ENCODE data around the gene ASPG. TPM values are rescaled to one million over a fixed set of nuclear protein-coding genes. Genes with fewer than 3 reads are reported as not detected.

The ASPG gene
- total RNA-seq: 3.6 TPM

DNA sequence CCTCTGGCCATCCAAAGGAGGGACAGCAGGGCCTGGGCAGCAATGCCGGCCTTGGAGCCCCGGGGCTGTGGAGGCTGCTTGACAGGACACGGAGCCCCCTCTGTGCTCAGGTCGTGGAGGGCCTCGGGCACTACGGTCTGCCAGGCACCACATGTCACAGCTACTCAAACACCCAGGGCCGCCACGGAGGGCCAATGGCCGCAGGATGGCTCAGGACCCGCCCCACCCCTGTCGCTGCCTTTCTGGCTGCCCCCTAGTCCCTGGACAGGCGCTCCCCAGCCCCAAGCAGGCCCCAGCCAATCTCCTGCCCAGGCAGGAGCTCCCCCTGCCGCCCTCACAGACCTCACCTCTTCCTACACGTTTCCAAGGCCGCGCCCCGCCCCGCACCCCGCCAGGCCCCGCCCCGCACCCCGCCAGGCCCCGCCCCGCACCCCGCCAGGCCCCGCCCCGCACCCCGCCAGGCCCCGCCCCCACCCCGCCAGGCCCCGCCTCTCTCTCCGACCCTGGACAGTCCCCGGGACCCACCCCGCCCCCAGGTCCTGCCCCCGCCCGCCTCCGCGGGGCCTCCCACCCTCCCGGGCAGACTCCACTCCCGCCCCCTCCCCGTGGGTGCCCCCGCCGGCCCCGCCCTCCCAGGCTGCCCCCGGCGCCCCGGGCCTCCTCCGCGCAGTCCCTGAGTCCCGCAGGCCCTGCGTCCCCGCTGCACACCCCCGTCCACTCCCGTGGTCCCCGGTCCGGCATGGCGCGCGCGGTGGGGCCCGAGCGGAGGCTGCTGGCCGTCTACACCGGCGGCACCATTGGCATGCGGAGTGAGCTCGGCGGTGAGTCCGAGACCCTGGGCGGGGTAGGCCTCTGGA is at the start of gene ASPG:
ASPG (plus strand) TSS at position 669 of the 857 bp plus-strand sequence; CDS start at position 740, 71 bp downstream.
- DNase-seq: no peak

DNA sequence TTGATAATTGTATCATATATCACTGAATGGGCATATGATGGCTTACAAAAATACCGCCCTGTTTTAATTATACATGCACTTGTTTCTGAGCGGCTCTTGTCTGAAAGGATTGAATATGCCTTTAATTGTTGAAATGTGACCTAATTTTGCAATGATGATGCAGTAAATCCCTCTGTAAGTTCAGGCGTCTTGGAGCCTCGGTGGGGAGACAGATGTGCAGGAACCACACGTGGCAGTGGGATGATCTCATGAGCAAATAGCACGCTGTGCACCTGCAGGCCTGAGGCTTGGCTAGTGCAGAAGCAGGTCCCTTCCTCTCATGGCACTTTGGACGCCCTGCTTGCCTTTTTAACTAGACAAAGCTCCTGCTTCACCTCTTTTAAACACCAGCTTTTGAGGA is 49.3 kb upstream of the ASPG start:
- DNase-seq: no peak

DNA sequence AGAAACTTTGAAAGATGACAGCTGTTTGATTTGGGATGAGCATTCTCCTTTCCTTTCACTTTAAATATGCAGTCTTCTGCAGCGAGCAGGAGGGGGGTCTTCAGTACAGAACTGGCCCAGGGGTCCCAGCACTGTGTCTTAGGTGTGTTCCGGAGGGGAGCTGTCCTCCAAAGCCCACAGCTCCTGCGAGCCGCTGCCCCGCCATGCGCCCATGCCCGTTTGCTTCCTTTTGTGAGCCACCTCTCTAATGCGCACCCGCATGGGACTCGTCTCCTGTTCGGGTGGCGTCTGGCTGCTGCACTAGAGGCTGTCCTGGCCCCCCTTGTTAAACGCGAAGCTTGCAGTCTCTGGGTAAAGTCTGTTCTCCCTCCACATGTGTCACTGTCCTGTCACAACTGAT is 48.4 kb upstream of the ASPG start:
- DNase-seq: no peak

DNA sequence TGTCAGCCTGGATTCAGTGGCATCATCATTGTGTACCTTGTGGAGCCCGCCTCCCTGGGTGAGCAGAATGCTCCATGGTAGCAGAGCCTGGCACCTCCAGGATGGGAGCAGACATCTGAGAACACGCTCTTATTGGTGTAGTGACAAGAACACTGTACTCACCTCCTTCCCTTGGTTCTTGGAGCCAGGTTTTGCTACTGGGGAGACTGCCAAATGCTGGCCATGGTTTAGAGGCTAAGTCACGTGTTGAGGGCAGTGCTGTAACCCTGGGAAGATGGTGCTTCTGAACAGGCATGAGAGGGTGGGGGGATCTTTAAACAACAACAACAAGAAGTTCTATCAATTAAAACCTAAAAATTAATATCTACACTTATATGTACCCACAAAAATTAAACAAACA is 47.6 kb upstream of the ASPG start:
- no peak for DNase-seq

DNA sequence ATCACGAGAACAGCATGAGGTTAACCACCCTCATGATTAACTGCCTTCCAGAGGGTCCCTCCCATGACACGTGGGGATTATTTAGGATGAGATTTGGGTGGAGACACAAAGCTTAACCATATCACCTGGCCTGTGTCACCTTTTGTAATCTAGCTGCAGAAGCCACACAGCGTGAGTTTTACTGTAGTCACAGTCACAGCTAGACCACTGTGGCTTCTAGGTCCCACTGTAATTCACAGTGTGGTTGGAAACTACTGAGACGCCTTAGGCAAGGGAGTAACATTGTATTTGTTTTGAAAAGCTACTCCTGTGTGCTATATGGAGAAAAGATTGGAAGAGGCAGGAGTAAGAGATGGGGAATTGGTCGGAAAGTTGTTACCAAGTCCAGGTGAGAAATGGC is 46.3 kb upstream of the ASPG start:
- no peak for DNase-seq

DNA sequence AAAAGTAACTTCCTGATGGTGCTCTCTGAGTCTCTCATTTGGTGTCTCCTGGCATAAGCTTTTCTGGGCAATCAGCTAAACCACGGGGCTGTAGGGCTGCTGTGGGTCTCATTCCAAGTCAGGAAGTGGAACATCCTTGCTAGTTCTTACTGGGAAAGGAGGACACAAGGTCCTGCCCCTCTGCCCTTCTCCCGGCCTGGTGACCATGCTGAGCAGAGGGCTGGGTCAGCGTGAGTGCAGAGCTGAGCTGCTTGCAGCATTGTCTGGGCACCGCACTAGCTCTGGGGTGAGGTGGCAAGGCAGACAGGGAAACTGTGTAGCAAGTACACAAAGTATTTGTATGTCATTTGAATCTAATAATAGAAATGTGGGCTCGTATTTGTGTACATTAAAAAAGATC is 45.0 kb upstream of the ASPG start:
- DNase-seq: no peak

DNA sequence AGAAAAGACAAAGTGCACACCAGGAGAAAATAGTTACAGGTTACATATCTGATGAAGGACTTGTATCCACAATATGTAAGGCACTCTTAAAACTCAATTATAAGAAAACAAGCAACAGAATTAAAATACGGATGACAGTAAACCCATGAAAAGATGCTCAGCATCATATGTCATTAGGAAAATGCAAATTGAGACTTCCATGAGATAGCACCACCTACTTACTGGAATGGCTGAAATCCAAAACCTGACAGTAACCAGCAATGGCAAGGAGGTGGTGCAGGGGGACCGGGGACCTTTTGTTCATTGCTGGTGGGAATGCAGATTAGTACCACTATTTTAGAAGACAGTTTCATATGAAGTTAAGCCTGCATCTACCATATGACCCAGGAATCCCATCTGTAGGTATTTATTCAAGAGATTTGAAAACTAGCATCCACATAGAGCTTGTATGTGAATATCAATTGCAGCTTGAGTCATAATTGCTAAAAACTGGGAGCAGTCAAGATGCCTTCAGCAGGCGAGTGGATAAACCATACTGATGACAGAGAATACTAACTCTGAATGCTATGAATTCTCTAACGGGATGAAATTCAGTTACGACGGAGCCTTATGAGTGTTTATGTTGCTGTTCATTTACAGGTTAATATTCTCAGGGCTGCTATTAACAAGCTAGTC is 43.9 kb upstream of the ASPG start:
- no peak for DNase-seq

DNA sequence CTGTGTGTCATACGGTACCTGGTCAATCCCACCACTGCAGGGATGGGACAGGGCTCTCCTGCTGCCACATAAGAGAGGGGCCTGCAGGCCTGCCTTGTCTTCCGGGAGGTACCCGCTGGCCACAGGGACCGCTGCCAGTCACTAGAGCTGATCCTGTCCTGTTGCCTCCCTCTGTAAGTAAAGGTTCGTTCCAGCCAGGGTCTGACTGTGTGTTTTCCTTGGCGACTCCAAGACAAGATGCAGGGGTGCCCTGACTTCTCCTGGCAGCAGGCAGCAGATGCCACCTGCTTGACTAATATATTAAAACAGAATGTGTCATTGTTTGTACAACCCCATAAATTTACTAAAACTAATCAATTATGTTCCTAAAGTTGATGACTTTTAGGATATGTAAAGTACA is 41.5 kb upstream of the ASPG start:
- no peak for DNase-seq

DNA sequence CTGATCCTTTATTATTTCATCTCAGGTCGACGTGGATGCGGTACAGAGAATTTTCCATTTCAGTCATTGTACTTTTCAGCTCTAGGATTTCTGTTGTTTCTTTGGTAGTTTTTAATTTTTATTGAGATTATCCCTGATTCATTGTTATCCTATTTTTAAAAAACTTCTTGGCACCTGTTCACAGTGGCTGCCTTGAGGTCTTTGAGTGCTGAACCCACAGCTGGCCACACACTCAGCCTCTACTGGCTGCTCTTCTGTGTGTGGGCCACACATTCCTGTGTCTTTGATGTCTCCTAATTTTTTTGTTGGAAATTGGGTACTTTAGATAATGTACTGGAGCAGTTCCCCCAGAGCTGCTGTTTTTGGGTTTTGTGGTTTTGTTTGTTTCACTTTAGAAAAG is 37.7 kb upstream of the ASPG start:
- no peak for DNase-seq

DNA sequence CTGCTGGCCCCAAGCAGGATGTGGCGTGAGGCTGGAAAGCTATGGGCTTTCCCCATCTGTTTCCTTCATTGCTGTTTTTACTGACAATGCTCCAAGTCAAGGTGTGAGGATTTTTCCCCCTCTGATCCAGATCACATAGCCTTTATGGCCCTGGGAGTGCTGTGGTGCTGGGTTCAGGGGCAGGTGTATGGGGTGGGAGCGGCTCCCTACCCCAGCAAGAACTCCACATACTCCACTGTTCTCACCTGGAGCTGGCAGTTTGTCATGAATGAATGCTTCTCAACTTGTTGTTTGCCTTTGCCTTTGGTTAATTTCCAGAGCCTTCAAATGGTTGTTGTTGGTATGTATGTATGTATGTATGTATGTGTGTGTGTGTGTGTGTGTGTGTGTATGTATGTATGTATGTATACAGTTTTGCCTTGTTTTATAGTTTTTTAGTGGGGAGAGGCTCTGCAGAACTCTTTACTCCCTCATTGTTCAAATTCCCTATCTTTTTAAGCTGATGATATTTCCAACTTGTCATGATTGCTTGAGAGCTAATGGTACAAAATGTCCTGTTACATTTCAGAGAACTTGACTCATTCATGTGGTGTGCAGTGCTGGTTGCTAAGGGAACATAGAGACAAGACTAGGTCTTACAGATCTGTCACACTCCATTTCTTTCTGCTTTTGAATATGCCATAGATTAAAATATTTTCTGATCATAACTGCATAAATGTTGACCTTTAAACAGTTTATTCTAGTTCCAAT is 36.6 kb upstream of the ASPG start:
- no peak for DNase-seq

DNA sequence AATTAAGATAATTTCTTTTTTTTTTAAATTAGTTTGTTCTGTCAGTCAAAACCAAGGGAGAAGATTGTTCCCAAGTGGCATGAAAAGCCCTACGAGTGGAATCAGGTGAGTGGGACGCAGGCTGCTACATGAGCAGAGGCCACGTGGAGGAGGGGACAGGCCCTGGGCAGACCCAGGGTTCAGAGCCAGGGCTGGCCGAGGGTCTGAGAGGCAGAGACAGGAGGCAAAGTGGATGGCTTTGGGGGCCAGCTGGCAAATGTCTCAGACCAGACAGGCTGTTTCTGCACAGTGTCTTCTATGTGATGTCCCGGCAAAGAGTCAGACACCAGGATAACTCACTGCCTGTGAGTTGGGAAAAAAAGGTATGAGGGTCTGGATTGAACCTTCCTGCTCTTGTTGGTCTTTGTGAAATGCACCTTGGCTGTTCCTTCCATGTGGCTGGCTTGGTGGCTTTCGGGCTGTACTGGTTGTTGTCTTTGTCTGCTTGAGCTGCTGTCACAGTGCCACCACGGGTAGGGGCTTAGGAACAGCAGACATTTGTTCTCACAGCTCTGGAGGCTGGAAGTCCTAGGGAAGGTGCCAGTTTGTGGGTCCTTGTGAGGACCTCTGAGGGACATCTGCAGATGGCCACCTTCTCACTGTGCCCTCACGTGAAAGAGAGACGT is 35.8 kb upstream of the ASPG start:
- DNase-seq: no peak

DNA sequence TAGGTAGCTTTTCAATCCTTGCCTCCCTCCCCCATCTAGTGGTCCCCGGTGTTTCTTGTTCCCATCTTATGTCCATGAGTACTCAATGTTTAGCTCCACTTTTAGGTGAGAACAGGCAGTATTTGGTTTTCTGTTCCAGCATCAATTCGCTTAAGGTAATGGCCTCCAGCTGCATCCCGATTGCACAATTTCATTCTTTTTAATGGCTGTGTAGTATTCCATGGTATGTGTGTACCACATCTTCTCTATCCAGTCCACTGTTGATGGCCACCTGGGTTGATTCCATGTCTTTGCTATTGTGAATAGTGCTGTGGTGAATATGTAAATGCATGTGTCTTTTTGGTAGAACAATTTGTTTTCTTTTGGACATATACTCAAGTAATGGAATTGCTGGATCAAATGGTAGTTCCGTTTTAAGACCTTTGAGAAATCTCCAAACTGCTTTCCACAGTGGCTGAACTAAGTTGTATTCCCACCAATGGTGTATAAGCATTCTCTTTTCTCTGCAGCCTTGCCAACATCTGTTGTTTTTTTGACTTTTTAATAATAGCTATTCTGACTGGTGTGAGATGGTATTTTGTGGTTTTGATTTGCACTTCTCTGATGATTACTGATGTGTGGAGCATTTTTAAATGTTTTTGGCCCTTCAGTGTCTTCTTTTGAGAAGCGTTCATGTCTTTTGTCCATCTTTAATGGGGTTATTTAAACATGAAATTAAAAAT is 34.2 kb upstream of the ASPG start:
- no peak for DNase-seq

DNA sequence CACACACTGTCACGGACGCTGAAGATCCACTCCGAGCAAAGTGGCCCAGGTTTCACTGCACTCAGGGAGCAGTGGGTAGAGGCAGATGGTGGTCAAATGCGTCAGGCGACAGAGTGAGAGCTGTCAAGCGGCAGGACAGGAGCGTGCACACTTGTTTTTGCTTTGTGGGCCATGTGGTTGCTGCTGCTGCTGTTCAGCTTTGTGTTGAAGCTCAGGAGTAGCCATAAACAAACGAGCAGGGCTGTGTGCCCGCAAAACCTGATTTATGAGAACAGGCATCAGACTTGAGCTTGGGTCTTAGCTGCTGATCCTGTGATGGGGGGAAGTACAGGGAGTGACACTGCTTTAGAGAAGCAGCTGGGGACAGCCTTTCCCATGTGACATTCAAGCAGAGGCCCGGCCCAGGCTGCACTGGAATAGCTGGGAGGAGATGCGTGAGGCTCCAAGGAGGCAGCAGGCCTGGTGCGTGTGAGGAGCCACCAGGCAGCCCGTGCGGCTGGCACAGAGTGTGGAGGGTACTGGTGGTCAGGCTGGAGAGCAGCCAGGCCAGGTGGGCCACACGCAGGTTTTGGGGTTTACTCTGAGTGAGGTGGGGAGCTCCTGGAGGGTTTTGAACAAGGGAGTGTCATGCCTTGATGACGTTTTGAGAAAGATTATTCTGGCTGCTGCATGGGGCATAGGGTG is 31.1 kb upstream of the ASPG start:
- DNase-seq: no peak

DNA sequence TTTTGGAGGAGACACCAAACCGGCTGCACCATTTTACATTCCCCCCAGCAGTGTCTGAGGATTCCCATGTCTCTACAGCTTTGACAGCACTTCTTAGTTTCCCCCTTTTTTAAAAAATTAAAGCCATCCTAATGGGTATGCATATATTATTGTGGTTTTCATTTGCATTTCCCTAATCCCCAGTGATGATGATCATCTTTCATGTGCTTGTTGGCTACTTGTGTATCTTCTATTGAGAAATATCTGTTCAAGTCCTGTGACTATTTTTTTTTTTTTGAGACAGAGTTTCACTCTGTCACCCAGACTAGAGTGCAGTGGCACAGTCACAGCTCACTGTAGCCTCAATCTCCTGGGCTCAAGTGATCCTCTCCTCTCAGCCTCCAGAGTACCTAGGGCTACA is 23.2 kb upstream of the ASPG start:
- DNase-seq: no peak

DNA sequence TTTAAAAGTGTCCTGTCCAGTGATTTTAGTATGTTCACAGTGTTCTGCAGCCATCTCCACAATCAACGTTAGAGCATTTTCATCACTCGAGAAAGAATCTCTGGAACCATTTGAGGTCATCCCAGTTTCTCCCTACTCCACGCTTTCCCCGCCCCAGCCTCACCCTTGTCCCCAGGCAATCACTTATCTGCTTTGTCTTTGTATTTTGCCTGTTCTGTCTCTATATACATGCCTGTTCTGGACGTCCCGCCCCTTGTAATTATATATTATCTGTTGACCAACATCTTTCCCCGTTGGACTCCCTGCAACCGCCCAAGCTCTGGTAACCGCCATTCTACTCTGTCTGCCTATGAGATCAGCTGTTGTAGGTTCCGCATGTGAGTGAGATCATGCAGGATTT is 21.5 kb upstream of the ASPG start:
- no peak for DNase-seq

DNA sequence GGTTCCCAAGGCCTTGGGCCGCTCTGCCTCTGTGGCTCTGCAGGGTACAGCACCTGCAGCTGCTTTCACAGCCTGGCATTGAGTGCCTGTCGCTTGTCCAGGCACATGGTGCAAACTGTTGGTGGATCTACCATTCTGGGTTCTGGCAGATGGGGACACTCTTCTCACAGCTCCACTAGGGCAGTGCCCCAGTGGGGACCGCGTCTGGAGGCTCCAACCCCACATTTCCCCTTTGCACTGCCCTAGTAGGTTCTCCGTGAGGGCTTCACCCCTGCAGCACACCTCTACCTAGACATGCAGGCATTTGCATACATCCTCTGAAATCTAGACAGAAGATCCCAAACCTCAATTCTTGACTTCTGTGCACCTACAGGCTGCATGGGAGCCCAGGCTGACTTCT is 19.2 kb upstream of the ASPG start:
- DNase-seq: no peak

DNA sequence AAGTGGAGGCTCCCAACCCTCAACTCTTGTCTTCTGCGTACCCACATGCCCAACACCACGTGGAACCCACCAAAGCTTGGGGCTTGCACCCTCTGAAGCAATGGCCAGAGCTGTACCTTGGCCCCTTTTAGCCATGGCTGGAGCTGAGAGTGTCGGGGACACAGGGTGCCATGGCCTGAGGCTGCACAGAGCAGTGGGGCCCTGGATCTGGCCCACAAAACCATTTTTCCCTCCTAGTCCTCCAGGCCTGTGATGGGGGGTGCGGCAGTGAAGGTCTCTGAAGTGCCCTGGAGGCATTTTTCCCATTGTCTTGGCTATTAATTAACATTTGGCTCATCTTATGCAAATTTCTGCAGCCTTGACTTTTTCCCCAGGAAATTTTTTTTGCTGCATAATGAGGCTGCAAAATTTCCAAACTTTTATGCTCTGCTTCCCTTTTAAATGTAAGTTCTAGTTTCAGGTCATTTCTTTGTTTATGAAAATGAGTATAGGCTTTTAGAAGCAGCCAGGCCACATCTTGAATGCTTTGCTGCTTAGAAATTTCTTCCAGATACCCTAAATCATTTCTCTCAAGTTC is 18.7 kb upstream of the ASPG start:
- DNase-seq: no peak

DNA sequence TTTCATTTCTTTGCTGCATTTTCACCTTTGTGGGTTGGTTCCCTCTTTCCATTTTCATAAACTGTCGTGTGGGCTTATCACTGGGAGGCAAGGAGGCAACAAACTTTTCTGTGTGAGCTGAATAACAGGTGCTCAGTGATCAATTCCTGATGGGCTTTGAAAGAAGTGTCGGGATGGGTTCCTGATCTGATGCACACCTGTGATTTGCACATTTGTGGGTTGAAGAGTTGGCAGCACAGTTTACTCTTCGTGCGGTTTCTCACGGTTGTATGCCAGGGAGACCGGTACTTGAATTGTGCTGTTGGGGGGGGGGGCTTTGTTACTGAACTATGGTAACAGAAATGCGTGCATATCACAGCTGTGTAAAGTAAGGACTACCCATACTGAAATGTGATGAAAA is 16.0 kb upstream of the ASPG start:
- DNase-seq: no peak

DNA sequence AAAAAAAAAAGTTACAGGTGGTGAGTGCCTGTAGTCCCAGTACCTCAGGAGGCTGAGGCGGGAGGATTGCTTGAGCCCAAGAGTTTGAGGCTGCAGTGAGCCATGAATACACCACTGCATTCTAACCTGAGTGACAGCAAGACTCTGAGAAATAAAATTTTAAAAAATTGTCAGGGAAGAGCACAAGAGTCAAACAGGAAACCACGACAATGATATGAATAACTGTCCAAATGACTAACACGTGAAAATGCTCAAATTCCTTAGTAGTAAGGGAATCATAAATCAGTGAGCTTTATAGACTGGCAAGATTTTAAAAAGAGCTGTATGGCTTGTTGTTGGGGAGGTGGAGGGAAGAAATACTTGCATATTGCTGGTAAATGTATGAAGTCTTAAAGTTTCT is 12.9 kb upstream of the ASPG start:
- DNase-seq: no peak

DNA sequence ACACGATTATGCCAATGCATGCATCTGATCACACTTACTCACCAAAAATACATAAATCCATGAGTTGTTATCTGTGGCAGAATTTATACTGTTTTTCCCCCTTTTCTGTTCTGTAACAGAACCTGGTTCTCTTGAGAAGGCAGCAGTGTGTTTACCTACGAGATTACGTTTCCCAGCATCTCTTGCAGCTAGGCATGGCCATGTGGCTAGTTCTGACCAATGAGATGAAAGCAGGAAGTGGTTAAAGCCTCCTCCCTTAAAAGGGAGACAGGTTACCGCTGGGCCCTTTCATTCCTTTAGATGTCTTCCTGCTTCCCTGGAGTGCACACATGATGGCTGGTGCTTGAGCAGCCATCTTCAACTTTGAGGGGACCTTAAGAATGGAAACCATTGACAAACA is 11.7 kb upstream of the ASPG start:
- DNase-seq: no peak

DNA sequence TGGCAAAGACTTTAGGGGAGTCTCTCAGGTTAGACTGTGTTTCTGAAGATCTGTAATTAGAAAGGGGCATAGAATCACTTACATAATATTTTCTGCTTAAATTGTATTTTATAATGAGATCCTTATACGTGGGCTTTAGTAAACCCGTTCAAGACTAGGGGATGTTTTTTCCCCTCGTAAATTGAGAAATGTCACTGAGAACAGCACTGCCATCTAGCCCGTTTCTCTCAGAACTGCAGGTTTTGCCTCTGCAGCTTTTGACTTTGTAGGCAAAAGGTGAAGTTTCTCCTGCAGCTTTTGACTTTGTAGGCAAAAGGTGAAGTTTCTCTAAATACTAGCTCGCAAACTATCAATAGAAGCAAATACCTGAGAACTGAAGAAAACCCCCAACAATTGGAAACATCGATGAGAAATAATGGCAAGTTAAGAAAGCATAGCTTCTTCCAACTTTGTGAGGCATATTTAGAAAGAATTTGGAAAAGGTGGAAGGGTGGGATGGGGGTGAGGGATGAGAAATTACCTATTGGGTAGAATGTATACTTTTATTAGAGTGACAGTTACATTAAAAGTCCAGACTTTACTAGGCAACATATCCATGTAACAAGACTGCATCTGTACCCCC is 9.9 kb upstream of the ASPG start:
- no peak for DNase-seq

Data from skin of body (tissue), 2 donors.